ENCODE results near the gene MDC1. TPM values are rescaled to one million over a fixed set of nuclear protein-coding genes. Genes with fewer than 3 reads are reported as not detected.
A peak's percentile ranks its signal among the peaks of the same experiment; 100 is the strongest.

MDC1 gene
- total RNA-seq, 1 donor, result 12.1 TPM

- DNase-seq (ENCODE audit: low read depth), result no peak
- peak; percentile 0 for TF ChIP-seq CTCF (IDR thresholded peaks at IDR 0.05; ENCODE audit: insufficient read depth, low read length)
- peak overlapping the region; percentile 93 for H3K4me3 ChIP-seq (ENCODE audit: low read depth, low read length)
Measured at GRCh38 chr6:30689022-30689865, 27.8 kb downstream of the MDC1 start.

- no peak for TF ChIP-seq CTCF (IDR thresholded peaks at IDR 0.05; ENCODE audit: insufficient read depth, low read length)
- no peak for DNase-seq (ENCODE audit: low read depth)
- peak overlapping the region; percentile 93 for H3K4me3 ChIP-seq (ENCODE audit: low read depth, low read length)
Measured at GRCh38 chr6:30688569-30688968, 28.5 kb downstream of the MDC1 start.

- peak overlapping the region; percentile 93 for H3K4me3 ChIP-seq (ENCODE audit: low read depth, low read length)
- TF ChIP-seq CTCF (IDR thresholded peaks at IDR 0.05; ENCODE audit: insufficient read depth, low read length), result peak; percentile 41
- DNase-seq (ENCODE audit: low read depth), result peak; percentile 59
Measured at GRCh38 chr6:30687659-30688431, 29.2 kb downstream of the MDC1 start.

- TF ChIP-seq CTCF (IDR thresholded peaks at IDR 0.05; ENCODE audit: insufficient read depth, low read length), result no peak
- DNase-seq (ENCODE audit: low read depth), result peak; percentile 98
- H3K4me3 ChIP-seq (ENCODE audit: low read depth, low read length), result peak overlapping the region; percentile 93
Measured at GRCh38 chr6:30686908-30687658, 30.0 kb downstream of the MDC1 start.

- H3K4me3 ChIP-seq (ENCODE audit: low read depth, low read length), result peak within 1 kb of the TSS; percentile 93
- no peak for TF ChIP-seq CTCF (IDR thresholded peaks at IDR 0.05; ENCODE audit: insufficient read depth, low read length)
- DNase-seq (ENCODE audit: low read depth), result peak; percentile 64
Measured at GRCh38 chr6:30686009-30686907, 30.8 kb downstream of the MDC1 start, which contains the start of gene PPP1R18. Gene PPP1R18, minus strand, starts transcription at chr6:30686645. Its CDS starts 627 bp downstream, at chr6:30686018.
